ENCODE results near the gene USP10.

- no peak for TF ChIP-seq CTCF (IDR thresholded peaks at IDR 0.05)
- TF ChIP-seq POLR2A (IDR thresholded peaks at IDR 0.05): no peak
Observed at GRCh38 chr16:84703681-84704080, 3.9 kb downstream of the USP10 start.
